ENCODE data around the gene ATF6.
"Not testable (repeated sequence)": the region's sequence is repeated elsewhere in the genome, so short reads cannot be mapped to it uniquely, and the experiment has no call there.

Gene ATF6

DNA sequence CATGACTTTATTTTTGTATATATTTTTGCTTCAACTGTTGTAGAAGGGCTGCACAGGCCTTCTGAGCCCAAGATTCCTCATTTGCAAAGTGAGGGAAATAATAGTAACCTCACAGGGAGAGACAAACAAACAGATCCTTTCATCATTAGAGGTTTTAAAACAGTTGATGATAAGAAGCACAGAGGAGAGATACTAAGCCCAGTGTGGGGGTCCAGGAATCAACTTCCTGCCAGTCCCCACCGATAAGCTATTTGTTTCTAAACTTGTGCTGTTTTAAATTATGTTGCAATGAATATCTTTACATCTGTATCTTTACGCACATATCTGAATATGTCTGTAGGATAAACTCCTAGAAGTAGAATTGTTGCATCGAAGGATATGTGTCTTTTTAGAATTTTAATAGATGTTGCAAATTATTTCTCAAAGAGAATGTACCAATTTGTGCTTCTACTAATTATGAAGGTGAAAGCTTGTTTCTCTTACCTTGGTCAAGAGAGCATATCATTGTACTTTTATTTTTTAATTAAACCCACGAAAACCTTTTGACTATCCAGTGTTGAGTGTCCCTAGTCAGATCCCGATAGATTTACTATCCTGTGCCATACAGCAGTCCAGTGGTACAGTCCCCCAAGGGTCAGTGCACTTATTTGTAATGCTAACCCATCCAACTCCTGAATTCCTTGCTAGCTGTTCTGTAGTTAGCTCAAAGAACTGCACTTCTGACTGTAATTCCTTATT lies 34.0 kb upstream of the ATF6 start:
- no peak for DNase-seq
- intact Hi-C loops (cut with DNase I) = no loop called here

DNA sequence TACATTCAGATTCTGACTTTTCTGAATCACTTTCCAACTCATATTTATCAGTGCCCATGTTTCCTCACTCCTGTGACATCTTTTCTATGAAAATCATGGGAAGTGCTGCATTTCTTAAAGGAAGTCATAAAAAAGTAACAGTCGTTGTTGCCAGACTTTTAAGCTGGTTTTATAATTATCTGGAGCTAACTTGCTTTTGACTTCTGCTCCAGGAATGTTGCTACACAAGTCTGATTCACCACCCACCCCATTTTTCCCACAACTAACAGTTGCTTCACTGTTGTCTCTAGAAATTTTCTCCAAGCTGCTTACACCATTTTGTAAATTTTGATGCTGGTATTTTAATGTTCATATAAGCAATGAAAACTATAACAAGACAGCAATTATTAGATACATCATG lies 32.6 kb upstream of the ATF6 start:
- intact Hi-C loops (cut with DNase I) = no loop called here
- no peak for DNase-seq

GRCh38 chr1:161735837-161736236 lies 30.3 kb upstream of the ATF6 start:
- DNase-seq = no peak
- intact Hi-C loops (cut with DNase I) = no loop called here

DNA sequence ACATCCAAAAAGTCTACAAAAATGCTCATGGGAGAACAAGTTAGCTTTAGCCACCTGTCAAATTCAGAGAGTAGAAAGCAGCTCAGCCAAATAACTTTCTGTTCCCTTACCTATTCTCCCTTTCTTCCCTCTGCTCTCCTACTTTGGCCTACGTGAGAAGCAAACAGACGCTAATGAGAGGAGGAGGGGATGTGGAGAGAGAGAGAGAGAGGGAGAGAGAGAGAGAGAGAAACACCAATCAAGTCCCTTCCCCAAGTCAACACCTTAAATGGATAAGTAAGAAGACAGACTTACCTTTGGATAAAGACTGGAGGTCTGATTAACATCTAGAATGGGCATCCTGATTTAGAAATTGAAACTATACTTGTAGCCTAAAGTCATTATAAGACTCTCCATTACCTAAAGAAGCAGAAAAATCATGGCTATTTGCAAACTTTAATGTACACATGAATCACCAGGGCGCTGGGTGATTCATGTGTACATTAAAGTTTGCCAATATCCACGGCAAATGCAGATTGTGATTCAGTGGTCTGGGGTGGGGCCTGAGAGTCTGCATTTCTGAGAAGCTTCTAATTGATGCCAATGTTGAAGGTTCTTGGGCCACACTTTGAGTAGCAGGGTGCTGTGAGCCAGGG lies 29.7 kb upstream of the ATF6 start:
- DNase-seq = no peak
- intact Hi-C loops (cut with DNase I) = no loop called here

DNA sequence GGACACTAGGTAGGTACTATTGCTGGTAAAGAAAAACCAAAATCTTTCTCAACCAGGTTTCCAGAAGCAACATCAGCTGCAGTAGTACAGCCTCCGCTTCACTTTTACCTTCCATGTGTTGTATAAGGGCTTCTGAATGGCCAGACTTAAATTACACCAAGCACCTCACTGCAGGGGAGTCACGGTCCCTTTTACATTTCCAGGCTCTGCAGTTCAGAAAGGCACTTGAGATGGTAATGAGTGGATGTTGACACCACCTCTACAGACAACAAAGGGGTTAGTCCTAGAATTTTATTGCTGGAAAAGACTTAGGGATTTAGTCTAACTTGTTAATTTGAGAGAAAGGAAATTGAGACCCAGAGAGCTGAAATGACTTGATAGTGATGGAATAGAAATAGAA lies 28.5 kb upstream of the ATF6 start:
- intact Hi-C loops (cut with DNase I) = no loop called here
- DNase-seq = no peak

DNA sequence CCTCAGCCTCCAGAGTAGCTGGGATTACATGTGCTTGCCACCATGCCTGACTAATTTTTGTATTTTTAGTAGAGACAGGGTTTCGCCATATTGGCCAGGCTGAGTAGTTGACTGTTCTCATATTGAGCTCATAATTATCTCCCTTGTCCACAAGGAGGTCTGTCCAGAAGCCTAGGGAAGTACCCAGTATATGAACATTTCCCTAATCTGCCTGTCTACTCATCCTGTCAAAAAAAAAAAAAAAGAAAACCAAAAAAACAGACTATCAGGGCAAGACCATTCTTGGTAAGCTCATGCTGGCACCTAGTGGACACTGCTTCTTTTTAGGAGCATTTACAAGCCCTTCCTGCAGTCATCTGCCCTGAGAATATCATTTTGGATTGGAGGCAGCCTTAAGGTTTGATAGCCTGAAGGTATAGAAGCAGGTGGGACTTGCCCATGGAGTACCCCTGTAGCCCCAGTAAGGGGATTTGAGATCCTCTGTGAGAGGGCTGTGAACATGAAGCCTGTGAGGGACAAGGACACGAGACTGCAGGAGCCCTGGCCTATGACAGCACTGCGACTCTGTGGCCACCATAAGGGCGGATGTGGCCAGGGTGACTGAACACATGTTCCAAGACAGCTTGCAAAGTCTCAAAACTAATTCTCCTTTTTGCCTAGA lies 27.4 kb upstream of the ATF6 start:
- DNase-seq = peak in 29 of 42 donors; percentile 11 to 57 (median 32)
- intact Hi-C loops (cut with DNase I) = no loop called here

- DNase-seq = peak in 23 of 42 donors; percentile 8 to 51 (median 20)
- intact Hi-C loops (cut with DNase I) = loop anchor here (5.0 to 10.0 kb wide), 2 partner anchors 93 to 255 kb away; no protein-coding TSS in a partner anchor
Measured at GRCh38 chr1:161739865-161740566, 26.1 kb upstream of the ATF6 start.

GRCh38 chr1:161740921-161741320 lies 25.2 kb upstream of the ATF6 start:
- intact Hi-C loops (cut with DNase I) = loop anchor here (5.0 to 10.0 kb wide), 2 partner anchors 94 to 256 kb away; no protein-coding TSS in a partner anchor
- no peak for DNase-seq

DNA sequence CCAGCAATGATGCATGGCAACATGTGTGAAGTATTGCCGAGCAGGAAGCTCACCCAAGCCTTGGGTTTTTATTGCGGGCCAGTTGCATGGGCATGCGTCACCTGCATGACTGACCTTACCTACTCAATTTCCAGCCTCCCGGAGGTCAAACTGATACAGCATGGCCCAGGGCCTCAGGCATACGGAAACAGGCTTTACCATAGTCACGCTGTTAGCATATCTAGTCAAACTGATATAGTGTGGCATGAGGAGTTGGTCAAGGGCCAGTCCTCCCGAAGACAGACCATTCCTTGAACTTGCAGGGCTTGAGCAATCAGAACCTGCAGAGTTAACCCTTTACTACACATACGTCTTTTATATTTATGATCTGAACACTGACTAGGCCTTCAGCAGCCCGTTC lies 22.9 kb upstream of the ATF6 start:
- intact Hi-C loops (cut with DNase I) = loop anchor here (5.0 to 10.0 kb wide), 2 partner anchors 96 to 258 kb away; no protein-coding TSS in a partner anchor
- no peak for DNase-seq

DNA sequence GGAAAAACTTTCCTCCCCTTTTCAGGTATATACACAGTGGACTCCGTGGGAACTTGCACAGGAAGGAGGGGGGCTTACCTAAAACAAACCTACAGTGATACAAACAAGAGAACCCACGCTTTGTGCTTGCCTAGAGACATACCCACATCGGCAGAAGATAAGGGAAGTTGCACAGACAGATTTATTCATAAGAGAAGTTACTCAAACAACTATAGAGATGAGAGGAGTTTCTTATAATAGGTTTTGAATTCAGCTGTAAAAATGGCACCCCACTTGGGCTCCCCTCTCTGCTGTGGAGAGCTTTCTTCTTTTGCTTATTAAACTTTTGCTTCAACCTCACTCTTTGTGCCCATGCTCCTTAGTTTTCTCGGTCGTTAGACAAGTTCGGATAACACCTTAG lies 18.3 kb upstream of the ATF6 start:
- intact Hi-C loops (cut with DNase I) = loop anchor here (10.0 kb wide), 1 partner anchor 263 kb away; no protein-coding TSS in a partner anchor

GRCh38 chr1:161749509-161750407 lies 16.4 kb upstream of the ATF6 start, which contains the start of gene DUSP12:
TSS of gene DUSP12 (plus strand) at chr1:161749786. CDS start at chr1:161749802, 16 bp downstream.
- intact Hi-C loops (cut with DNase I) = loop anchor here (10.0 kb wide), 1 partner anchor 265 kb away; no protein-coding TSS in a partner anchor
- peak; percentile 86 to 98 (median 95) for DNase-seq

More for the DNA sequence above, 18.3 kb upstream of the ATF6 start:
- DNase-seq = no peak

DNA sequence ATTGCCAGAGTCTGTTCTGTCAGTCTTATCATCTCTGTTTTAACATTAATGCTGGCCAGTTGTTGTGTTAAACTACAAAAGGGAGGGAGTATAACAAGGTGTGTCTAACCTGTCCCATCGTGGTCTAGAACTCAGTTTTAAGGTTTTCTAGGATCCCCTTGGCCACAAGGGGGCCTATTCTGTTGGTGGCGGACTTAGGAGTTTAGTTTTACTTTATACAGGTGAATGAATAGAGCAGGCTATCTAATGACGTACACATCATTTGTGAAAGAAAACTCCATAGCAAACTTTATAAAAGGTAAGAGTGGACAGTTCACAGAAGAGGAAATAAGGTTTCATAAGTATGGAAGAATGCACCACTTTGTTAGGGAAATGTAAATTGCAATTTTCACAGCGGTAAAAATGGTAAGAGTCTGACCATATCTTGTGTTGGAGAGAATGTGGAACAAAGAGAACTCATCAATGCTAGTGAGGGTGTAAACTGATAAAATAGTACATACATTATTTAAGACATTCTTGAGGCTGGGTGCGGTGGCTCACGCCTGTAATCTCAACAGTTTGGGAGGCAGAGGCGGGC lies 2.5 kb upstream of the ATF6 start:
- DNase-seq = no peak

DNA sequence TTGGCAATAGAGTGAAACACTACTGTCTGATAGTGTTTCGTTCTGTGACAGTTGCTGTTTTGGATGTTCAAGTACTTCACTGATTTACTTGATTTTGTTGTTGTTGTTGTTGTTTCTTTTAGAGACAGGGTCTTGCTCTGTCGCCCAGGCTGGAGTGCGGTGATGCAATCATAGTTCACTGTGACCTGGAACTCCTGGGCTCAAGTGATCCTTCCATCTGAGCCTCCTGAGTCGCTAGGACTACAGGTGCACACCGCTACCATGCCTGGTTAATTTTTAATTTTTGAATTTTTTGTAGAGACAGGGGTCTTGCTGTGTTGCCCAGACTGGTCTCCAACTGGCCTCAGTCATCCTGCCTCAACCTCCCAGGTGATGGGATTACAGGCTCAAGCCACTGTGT lies 2.3 kb downstream of the ATF6 start:
- intact Hi-C loops (cut with DNase I) = no loop called here
- DNase-seq = no peak

More for the DNA sequence above, 2.5 kb upstream of the ATF6 start:
- intact Hi-C loops (cut with DNase I) = no loop called here

DNA sequence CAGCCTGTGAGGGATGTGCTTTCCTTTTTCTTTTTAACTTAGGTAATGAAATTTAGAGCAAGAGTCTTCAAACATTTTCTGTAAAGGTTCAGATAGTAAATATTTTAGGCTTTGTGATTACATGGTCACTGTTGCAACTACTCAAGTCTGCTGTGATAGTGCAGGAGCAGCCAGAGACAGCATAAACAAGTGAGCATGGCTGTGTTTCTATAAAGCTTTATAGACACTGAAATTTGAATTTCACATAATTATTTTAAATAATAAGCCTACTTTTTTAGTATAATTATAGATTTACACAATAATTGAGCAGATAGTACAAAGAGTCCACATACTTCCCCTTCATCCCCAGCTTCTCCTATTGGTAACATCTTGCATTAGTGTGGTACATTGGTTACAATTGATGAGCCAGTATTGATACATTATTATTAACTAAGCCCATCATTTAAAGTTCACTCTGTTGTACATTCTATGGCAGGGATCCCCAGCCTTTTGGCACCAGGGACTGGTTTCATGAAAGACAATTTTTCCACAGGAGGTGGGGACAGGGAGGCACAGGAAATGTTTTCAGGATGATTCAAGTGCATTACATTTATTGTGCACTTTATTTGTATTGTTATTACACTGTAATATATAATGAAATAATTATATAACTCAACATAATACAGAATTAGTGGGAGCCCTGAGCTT lies 3.0 kb downstream of the ATF6 start:
- intact Hi-C loops (cut with DNase I) = no loop called here
- no peak for DNase-seq

- DNase-seq; intact Hi-C loops (cut with DNase I): not testable (repeated sequence)
Measured at GRCh38 chr1:161769673-161770045, 3.5 kb downstream of the ATF6 start.

DNA sequence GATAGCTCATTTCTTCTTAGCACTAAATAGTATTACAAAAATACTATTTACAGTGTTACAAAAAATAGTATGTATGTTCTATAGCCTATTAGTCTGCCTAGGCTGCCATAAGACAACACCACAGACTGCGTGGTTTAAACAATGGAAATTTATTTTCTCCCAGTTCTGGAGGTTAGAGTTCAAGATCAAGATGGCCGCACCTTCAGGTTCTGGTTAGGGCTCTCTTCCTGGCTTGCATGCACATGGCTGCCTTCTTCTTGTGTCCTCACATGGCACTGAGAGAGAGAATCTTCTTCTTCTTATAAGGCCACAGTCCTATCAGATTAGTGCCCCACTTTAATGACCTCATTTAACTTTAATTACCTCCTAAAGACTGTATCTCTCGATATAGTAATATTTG lies 4.1 kb downstream of the ATF6 start:
- DNase-seq = no peak
- intact Hi-C loops (cut with DNase I) = no loop called here

DNA sequence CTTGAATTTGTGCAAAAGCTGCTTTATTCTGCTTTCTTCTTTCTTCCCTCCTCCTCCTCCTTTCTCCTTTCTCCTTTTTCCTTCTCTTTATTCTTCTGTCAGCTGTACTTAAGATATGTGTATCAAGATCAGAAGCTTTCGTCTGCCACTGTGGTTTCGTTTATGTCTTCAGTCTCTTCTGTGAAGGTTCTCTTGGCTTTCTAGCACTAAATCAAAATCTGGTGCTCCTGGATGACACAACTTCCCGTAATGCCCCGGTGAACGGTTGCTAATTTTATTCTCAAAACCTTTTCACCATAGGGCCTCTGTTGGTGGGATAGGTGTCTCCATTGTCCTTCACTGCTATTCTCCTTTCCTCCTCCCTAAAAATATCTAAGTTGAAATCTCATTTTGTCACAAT lies 5.0 kb downstream of the ATF6 start:
- intact Hi-C loops (cut with DNase I) = no loop called here
- no peak for DNase-seq
